Type B pancreatic cell (in vitro differentiated cells): Measurements from ENCODE around the gene DST. TPM values are rescaled to one million over a fixed set of nuclear protein-coding genes. Genes with fewer than 3 reads are reported as not detected.

Experiments used
- DNase-seq: peaks from one replicate; pipeline ENCODE4 v3.0.0; 2021; ENCODE audit warnings: mixed read lengths; ENCODE audit not compliant: unreplicated experiment; ENCODE audit errors: extremely low spot score
- H3K27ac Mint-ChIP-seq: 2 replicates; pipeline ENCODE4 v1.8.0; 2021; ENCODE audit warnings: mild to moderate bottlenecking, mixed read lengths
- H3K27me3 Mint-ChIP-seq: 2 replicates; pipeline ENCODE4 v1.8.0; 2021; ENCODE audit warnings: mixed read lengths
- H3K36me3 Mint-ChIP-seq: 2 replicates; pipeline ENCODE4 v1.8.0; 2021; ENCODE audit warnings: mixed read lengths
- H3K4me1 Mint-ChIP-seq: one replicate; pipeline ENCODE4 v1.8.0; 2021; ENCODE audit warnings: mixed read lengths; ENCODE audit not compliant: unreplicated experiment
- H3K4me3 Mint-ChIP-seq: 2 replicates; pipeline ENCODE4 v1.8.0; 2021; ENCODE audit warnings: mild to moderate bottlenecking, mixed read lengths
- H3K9me3 Mint-ChIP-seq: 2 replicates; pipeline ENCODE4 v1.8.0; 2021; ENCODE audit warnings: mixed read lengths
- total RNA-seq: library from RNA; stranded (reverse); gene quantifications from 2 replicates; pipeline ENCODE4 v1.2.1, GENCODE V29; 2021; ENCODE audit warnings: low replicate concordance
- TF ChIP-seq, protein P1 (sequence below): fragments of 200-600 bp; sonication (generic); conservative IDR thresholded peaks from 2 replicates; pipeline ENCODE4 v1.5.0; 2021; ENCODE audit warnings: antibody characterized with exemption, mild to moderate bottlenecking

Gene DST
- total RNA-seq, 1 donor from 2014 or later = 116 TPM

DNA sequence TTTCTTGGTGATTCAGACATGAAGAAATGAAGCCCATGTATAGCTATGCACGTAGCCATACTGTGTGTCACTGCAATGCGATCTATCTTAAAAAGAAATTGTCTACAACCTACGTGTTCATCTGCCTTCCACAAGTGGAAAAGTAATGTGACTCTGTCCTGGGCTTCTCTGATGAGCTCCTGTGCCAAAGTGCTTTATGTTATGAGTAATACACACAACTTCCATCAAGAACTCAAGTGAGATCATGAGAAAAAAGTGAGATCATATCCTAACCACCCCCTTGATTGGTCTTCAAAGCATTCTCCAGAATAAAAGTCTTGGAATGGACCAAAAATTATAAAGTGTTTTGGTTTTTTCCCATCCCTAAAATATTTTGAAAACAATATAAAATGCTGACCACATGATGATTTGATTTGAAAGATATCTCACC lies 114.3 kb downstream of the DST start:
- Mint-ChIP-seq H3K27ac (no peak overlapping the region), H3K4me3 (no peak overlapping the region), H3K9me3 (no peaks in the 10 kb centered on the region), H3K36me3 (peaks cover 52% of the 10 kb centered on the region), H3K4me1 (peaks cover 14% of the 10 kb centered on the region), H3K27me3 (no peaks in the 10 kb centered on the region)
- DNase-seq = no peak
- TF ChIP-seq, protein P1, sequence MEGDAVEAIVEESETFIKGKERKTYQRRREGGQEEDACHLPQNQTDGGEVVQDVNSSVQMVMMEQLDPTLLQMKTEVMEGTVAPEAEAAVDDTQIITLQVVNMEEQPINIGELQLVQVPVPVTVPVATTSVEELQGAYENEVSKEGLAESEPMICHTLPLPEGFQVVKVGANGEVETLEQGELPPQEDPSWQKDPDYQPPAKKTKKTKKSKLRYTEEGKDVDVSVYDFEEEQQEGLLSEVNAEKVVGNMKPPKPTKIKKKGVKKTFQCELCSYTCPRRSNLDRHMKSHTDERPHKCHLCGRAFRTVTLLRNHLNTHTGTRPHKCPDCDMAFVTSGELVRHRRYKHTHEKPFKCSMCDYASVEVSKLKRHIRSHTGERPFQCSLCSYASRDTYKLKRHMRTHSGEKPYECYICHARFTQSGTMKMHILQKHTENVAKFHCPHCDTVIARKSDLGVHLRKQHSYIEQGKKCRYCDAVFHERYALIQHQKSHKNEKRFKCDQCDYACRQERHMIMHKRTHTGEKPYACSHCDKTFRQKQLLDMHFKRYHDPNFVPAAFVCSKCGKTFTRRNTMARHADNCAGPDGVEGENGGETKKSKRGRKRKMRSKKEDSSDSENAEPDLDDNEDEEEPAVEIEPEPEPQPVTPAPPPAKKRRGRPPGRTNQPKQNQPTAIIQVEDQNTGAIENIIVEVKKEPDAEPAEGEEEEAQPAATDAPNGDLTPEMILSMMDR = no peak

DNA sequence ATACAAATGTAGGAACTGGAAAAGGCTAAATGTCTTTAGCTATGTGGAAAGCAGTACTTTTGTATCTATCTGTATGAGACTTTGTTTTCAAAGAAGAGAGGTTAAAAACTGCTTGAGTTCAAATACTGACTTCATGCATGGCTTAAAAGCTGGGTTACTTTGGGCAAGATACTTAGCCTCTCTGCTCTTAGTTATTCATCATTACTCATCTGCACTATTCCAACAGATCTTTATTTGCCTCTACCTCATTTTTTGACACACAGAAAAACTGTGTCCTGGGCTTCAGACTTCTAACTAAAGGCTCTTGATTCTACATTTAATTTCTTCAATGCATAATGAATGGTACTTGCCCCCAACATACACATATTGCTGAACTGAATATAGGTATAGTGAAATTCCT lies 114.8 kb downstream of the DST start:
- no peak overlapping the region for H3K4me3 Mint-ChIP-seq
- no peaks in the 10 kb centered on the region for H3K27me3 Mint-ChIP-seq
- H3K9me3 Mint-ChIP-seq = no peaks in the 10 kb centered on the region
- DNase-seq = no peak
- H3K27ac Mint-ChIP-seq = no peak overlapping the region
- TF ChIP-seq, protein P1 = no peak
- H3K36me3 Mint-ChIP-seq = peaks cover 48% of the 10 kb centered on the region
- H3K4me1 Mint-ChIP-seq = peaks cover 10% of the 10 kb centered on the region

DNA sequence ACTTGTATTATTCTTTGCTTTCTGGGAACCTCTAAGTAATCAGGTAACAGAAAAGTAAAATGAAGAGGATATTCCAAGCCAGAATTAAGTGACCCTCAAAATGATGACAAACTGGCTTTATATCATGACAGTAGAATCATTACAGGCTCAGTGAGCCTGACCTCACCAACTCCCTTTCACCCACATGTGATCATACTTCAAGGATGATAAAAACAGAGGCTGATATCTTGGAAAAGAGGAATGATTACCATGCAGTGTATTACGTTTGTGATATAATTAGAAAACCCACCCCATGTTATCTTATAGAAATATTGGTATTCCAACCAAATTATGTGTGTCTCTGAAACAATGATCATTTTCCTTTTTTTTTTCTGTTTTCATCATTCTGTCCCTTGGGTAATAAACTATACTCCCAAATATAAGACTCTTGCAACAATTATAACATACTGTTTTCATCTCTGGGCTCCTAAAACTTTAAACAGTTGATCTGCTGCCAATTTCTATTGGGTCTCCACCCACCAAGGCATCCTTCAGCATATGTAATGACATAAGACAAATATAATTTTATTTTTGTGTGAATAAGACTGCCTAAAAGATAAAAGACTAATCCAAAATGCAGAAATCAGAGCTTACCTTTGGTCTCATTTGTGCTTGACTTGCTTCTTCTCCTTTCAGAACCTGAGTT lies 115.7 kb downstream of the DST start:
- Mint-ChIP-seq H3K27me3 (no peaks in the 10 kb centered on the region), H3K36me3 (peaks cover 44% of the 10 kb centered on the region), H3K9me3 (no peaks in the 10 kb centered on the region), H3K4me1 (peaks cover 7% of the 10 kb centered on the region), H3K4me3 (no peak overlapping the region), H3K27ac (no peak overlapping the region)
- TF ChIP-seq, protein P1 = no peak
- no peak for DNase-seq

DNA sequence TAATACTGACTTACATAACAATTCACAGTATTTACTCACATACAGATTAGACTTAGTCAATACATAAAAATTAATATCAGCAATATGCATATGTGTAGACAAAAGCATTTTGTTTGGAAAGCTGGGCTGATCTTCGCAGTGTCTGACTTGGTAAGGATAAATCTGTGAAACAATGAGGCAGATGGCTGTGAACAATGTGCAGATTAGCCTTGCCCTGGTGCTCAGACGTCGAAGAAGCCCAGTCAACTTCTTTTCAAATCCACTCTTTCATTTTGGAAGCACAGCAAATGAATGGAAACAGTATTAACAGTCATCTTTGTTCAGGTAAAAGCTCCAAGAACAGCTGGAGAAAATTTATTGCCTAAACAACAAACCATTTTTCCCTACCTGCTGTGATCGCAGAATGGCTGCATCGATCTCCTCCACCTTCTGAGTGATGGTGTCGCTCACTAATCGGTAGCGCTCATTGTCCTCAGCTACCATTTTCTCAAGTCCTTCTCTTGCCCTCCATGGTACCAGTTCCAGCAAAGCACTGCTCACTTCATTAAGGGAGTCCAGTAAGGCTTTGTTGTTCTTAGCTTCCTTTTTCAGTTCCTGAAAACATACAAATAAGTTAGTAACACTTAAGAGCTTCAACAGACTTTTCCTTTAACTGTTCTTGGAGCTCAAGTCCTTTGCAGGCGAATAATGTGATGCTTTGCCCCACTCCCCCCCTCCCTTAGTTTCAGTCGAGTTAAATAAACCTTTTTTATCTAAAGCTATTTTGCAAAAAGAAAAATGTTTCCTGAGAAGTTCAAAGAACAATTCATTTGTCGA lies 116.5 kb downstream of the DST start:
- Mint-ChIP-seq H3K9me3 (no peaks in the 10 kb centered on the region), H3K27me3 (no peaks in the 10 kb centered on the region), H3K4me3 (no peak overlapping the region), H3K27ac (no peak overlapping the region), H3K36me3 (peaks cover 37% of the 10 kb centered on the region), H3K4me1 (peaks cover 13% of the 10 kb centered on the region)
- no peak for DNase-seq
- TF ChIP-seq, protein P1 = no peak

DNA sequence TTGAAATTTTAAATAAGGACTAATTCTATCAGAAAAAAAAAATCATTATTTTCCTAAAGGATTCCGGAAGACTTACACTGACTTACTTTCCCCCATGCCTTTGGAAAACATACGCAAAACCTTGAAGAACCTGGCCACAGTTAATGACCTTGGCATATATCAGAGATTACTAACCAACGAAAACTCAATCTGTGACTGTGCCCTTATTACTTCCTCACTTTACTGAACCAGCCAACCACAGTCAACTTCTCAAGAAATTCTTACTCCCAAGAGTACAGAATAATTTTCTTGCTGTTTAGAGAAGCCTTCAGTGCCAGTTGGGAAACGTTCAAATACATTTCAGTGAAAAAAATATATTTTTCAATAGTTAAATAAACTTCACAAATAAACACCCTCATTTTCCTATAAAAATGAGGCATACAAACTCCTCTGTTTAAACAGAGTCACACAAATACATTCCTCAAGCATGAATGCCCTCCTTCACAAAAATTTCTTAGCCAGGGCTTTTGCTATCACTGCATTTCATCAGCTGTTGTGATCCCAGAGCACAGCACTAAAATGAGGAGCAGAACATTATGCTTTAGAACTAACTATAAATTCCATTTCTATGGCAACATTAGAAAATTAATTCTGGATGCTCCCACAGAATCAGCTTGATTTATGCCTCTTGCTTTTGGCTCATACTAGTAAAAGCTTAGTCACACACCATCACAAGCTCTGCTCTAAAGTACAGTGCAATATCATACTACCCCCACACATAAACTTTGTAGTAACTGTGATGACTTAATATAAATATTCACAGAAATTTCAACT lies 117.6 kb downstream of the DST start:
- TF ChIP-seq, protein P1 = no peak
- no peaks in the 10 kb centered on the region for H3K27me3 Mint-ChIP-seq
- H3K27ac Mint-ChIP-seq = no peak overlapping the region
- H3K4me3 Mint-ChIP-seq = no peak overlapping the region
- no peaks in the 10 kb centered on the region for H3K9me3 Mint-ChIP-seq
- peaks cover 32% of the 10 kb centered on the region for H3K36me3 Mint-ChIP-seq
- peaks cover 13% of the 10 kb centered on the region for H3K4me1 Mint-ChIP-seq
- DNase-seq = no peak
